SK-N-SH (cell line): ENCODE measurements around the gene PLCH1. TPM values are rescaled to one million over a fixed set of nuclear protein-coding genes. Genes with fewer than 3 reads are reported as not detected.

Source experiments
- CTCF ChIA-PET: fragments of 300-600, 350-600 bp; formaldehyde crosslinking; extraction: SDS; loops from one replicate; lab custom pipeline; 2021; lab: Yijun Ruan, JAX
- POLR2A ChIA-PET: fragments of 350-600 bp; sonication (Branson Sonifier 250); formaldehyde crosslinking; extraction: SDS; loops from one replicate; lab custom pipeline; 2020; ENCODE audit warnings: antibody characterized with exemption, inconsistent platforms; lab: Yijun Ruan, JAX
- DNase-seq: peaks from one replicate; pipeline ENCODE4 v3.0.0; 2012
- H2AFZ ChIP-seq: fragments of 200-600 bp; sonication (generic); 2 replicates; pipeline ENCODE4 v1.8.1; 2016; ENCODE audit warnings: antibody characterized with exemption, mild to moderate bottlenecking, low read depth
- H3F3A ChIP-seq: fragments of 200-600 bp; sonication (generic); replicated peaks from 2 replicates; pipeline ENCODE3; 2016; ENCODE audit warnings: antibody characterized with exemption, mild to moderate bottlenecking; ENCODE audit not compliant: insufficient read depth
- H3K27ac ChIP-seq, 2 experiments: fragments of 200-500 bp in 1 of 2; fragments of 200-600 bp in 1 of 2; sonication (Bioruptor generic) in 1 of 2; sonication (generic), shearing (Covaris generic) in 1 of 2; 2 replicates each; pipeline versions ENCODE4 v1.5.1 to v1.6.1; 2014 to 2016; ENCODE audit warnings: low read depth in 2 of 2, inconsistent platforms in 1 of 2, low read length in 1 of 2, mild to moderate bottlenecking in 1 of 2, mixed read lengths in 1 of 2
- H3K27me3 ChIP-seq: fragments of 200-600 bp; sonication (generic), shearing (Covaris generic); 2 replicates; pipeline ENCODE4 v1.6.1; 2016; ENCODE audit warnings: mixed run types; ENCODE audit not compliant: insufficient read depth
- H3K36me3 ChIP-seq, 2 experiments: fragments of 200-500 bp in 1 of 2; fragments of 200-600 bp in 1 of 2; sonication (Bioruptor generic) in 1 of 2; sonication (generic) in 1 of 2; replicated peaks in 1 of 2; 2 replicates each; pipeline versions ENCODE3 to v1.5.1; 2014 to 2016; ENCODE audit warnings: low read length in 1 of 2, mild to moderate bottlenecking in 1 of 2; ENCODE audit not compliant: insufficient read depth in 2 of 2, control insufficient read depth in 1 of 2
- H3K4me1 ChIP-seq, 2 experiments: fragments of 200-500 bp in 1 of 2; fragments of 200-600 bp in 1 of 2; sonication (Bioruptor generic) in 1 of 2; sonication (generic), shearing (Covaris generic) in 1 of 2; 2 replicates each; pipeline versions ENCODE4 v1.5.1 to v1.6.1; 2014 to 2016; ENCODE audit warnings: low read depth in 1 of 2, low read length in 1 of 2, mixed run types in 1 of 2; ENCODE audit not compliant: insufficient read depth in 2 of 2, control insufficient read depth in 1 of 2
- H3K4me2 ChIP-seq: fragments of 200-600 bp; sonication (generic), shearing (Covaris generic); 2 replicates; pipeline ENCODE4 v1.6.1; 2017; ENCODE audit warnings: mixed run types
- H3K4me3 ChIP-seq, 2 experiments: fragments of 200-500 bp in 1 of 2; fragments of 200-600 bp in 1 of 2; sonication (Bioruptor generic) in 1 of 2; sonication (generic), shearing (Covaris generic) in 1 of 2; 2 replicates each; pipeline versions ENCODE4 v1.5.1 to v1.8.1; 2014 to 2016; ENCODE audit warnings: low read depth in 2 of 2, inconsistent platforms in 1 of 2, low read length in 1 of 2, mild to moderate bottlenecking in 1 of 2, mixed read lengths in 1 of 2, moderate library complexity in 1 of 2
- H3K79me2 ChIP-seq: fragments of 200-600 bp; sonication (generic); 2 replicates; pipeline ENCODE4 v1.8.1; 2017; ENCODE audit warnings: mild to moderate bottlenecking; ENCODE audit not compliant: insufficient read depth
- H3K9ac ChIP-seq: fragments of 200-600 bp; sonication (generic); 2 replicates; pipeline ENCODE4 v1.6.1; 2017; ENCODE audit warnings: mixed run types
- H3K9me2 ChIP-seq: fragments of 200-600 bp; sonication (generic); 2 replicates; pipeline ENCODE4 v1.6.1; 2017; ENCODE audit warnings: mixed run types
- H3K9me3 ChIP-seq: fragments of 200-600 bp; sonication (generic); 2 replicates; pipeline ENCODE4 v1.6.1; 2017; ENCODE audit warnings: mixed run types, mild to moderate bottlenecking, moderate library complexity
- H4K20me1 ChIP-seq: fragments of 200-600 bp; sonication (generic); 2 replicates; pipeline ENCODE4 v1.6.1; 2017; ENCODE audit warnings: mild to moderate bottlenecking, mixed run types; ENCODE audit not compliant: insufficient read depth
- CHD2 ChIP-seq: fragments of 150-350 bp; IDR thresholded peaks from 2 replicates; pipeline ENCODE4 v1.6.1; 2018; ENCODE audit warnings: low read length; ENCODE audit not compliant: partially characterized antibody
- EZH2phosphoT487 ChIP-seq: fragments of 200-600 bp; sonication (generic); IDR thresholded peaks from 2 replicates; pipeline ENCODE4 v1.6.1; 2017; ENCODE audit warnings: low read depth, mixed run types, mild to moderate bottlenecking, antibody characterized with exemption, moderate library complexity, borderline replicate concordance
- GABPA ChIP-seq: IDR thresholded peaks from 2 replicates; pipeline ENCODE4 v1.4.0; 2012; ENCODE audit warnings: low read depth, mild to moderate bottlenecking
- GATA2 ChIP-seq: sonication (generic); formaldehyde crosslinking; IDR thresholded peaks from 2 replicates; pipeline ENCODE4 v1.5.0; 2020; ENCODE audit warnings: mild to moderate bottlenecking, missing genetic modification reagents
- JUND ChIP-seq: IDR thresholded peaks from 2 replicates; pipeline ENCODE4 v1.4.0; 2012
- MEF2A ChIP-seq: IDR thresholded peaks from 2 replicates; pipeline ENCODE4 v1.4.0; 2012; ENCODE audit warnings: low read depth, borderline replicate concordance
- NFIC ChIP-seq: IDR thresholded peaks from 2 replicates; pipeline ENCODE4 v1.4.0; 2012; ENCODE audit warnings: borderline replicate concordance
- RCOR1 ChIP-seq: fragments of 150-350 bp; IDR thresholded peaks from 2 replicates; pipeline ENCODE4 v1.6.1; 2017; ENCODE audit warnings: antibody characterized with exemption, low read length
- RXRA ChIP-seq: IDR thresholded peaks from 2 replicates; pipeline ENCODE4 v1.4.0; 2012; ENCODE audit warnings: low read depth, mild to moderate bottlenecking, borderline replicate concordance
- SMC3 ChIP-seq: IDR thresholded peaks from 2 replicates; pipeline ENCODE4 v1.6.1; 2012; ENCODE audit warnings: low read depth, low read length, improper control_type of control experiment
- WGBS: methylation state at CpG from one replicate; pipeline ENCODE4 v1.1.6; 2017; ENCODE audit warnings: low lambda C conversion rate; 5-methylcytosine and 5-hydroxymethylcytosine counted together
- polyA plus RNA-seq, 3 experiments: library from polyadenylated mRNA; depleted of rRNA; stranded (reverse); fragments of >200 nt; gene quantifications; 2 replicates each; pipeline ENCODE4 v1.2.3, GENCODE V29; 2012
- TF ChIP-seq, protein P1 (sequence below): IDR thresholded peaks from 2 replicates; pipeline ENCODE4 v1.4.0; 2012; ENCODE audit warnings: low read depth
- TF ChIP-seq, protein P2 (sequence below): fragments of 150-350 bp; IDR thresholded peaks from 2 replicates; pipeline ENCODE4 v1.6.1; 2017; ENCODE audit warnings: antibody characterized with exemption, low read length, low read depth, borderline replicate concordance
- TF ChIP-seq, protein P3 (sequence below): IDR thresholded peaks from 2 replicates; pipeline ENCODE4; 2012
- TF ChIP-seq, protein P4 (sequence below): IDR thresholded peaks from 2 replicates; pipeline ENCODE4 v1.6.1; 2012; ENCODE audit warnings: mild to moderate bottlenecking, low read depth, low read length, moderate library complexity
- TF ChIP-seq, protein P5 (sequence below): fragments of 200-600 bp; sonication (generic); IDR thresholded peaks from 2 replicates; pipeline ENCODE4 v1.6.1; 2017; ENCODE audit warnings: antibody characterized with exemption, mild to moderate bottlenecking, moderate library complexity

Gene PLCH1
- polyA plus RNA-seq, 1 of the 3 experiments (the other 2 are of a cell fraction), result 0.26 TPM

DNA sequence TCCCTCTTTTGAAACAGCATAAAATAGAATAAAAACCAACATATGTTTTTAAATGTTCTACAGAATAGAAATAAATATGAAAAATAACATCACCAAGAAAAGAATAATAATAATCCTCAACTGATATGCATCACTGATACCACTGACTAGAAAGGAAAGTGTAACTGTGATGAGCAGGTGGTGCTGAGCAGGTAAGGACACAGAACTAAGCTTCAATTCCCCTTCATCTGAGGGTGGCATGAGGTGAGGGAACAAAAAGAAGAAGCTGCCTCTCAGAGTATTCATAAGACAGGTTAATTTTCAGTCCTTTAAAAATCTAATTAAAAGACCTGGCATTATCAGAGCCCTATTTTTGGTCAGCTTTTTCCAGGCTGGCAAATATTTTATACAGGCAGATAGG, 216.3 kb downstream of the PLCH1 start (continued):
- TF ChIP-seq, protein P1, sequence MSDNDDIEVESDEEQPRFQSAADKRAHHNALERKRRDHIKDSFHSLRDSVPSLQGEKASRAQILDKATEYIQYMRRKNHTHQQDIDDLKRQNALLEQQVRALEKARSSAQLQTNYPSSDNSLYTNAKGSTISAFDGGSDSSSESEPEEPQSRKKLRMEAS, result no peak
- no peak for TF ChIP-seq GATA2 (CRISPR knock-in tag)

DNA sequence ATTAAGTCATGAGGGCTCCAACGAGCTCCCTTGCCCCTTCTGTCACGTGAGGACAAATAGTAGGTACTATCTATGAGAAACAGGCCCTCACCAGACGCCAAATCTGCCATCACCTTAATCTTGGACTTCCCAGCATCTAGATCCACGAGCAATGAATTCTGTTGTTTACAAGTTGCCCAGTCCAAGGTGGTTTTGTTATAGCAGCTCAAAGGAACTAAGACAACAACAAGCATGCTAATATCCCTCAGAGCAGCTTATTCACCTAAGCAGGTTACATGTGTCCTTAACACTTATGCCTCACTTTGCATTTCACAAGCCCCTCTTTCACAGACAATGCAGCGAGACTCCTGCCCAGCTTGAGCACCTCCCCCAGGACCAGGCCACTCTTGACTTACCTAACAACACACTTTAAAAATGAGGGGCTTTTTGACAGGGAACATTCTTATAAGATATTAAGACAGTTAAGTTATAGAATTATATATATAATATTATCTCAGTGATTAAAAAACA, 219.5 kb downstream of the PLCH1 start:
- no peak overlapping the region for H3K27ac ChIP-seq
- H3K27me3 ChIP-seq, result no peaks in the 10 kb centered on the region
- no peak overlapping the region for H2AFZ ChIP-seq
- no peak for DNase-seq
- H3K4me3 ChIP-seq, result no peak overlapping the region
- ChIA-PET POLR2A (no interaction called here), CTCF (interaction anchor here (1.1 kb wide), 1 partner anchor 13 kb away, joined by 4 read pairs; no protein-coding TSS in a partner anchor)
- no peak overlapping the region for H3K9ac ChIP-seq
- TF ChIP-seq CHD2 (no peak), RCOR1 (no peak), EZH2phosphoT487 (no peak), RXRA (no peak), JUND (no peak), NFIC (no peak), SMC3 (no peak), MEF2A (no peak), GABPA (no peak)
- TF ChIP-seq, protein P2, sequence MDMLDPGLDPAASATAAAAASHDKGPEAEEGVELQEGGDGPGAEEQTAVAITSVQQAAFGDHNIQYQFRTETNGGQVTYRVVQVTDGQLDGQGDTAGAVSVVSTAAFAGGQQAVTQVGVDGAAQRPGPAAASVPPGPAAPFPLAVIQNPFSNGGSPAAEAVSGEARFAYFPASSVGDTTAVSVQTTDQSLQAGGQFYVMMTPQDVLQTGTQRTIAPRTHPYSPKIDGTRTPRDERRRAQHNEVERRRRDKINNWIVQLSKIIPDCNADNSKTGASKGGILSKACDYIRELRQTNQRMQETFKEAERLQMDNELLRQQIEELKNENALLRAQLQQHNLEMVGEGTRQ, result no peak
- TF ChIP-seq, protein P3, sequence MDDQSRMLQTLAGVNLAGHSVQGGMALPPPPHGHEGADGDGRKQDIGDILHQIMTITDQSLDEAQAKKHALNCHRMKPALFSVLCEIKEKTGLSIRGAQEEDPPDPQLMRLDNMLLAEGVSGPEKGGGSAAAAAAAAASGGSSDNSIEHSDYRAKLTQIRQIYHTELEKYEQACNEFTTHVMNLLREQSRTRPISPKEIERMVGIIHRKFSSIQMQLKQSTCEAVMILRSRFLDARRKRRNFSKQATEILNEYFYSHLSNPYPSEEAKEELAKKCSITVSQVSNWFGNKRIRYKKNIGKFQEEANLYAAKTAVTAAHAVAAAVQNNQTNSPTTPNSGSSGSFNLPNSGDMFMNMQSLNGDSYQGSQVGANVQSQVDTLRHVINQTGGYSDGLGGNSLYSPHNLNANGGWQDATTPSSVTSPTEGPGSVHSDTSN, result no peak
- TF ChIP-seq, protein P1, result no peak
- TF ChIP-seq, protein P4, sequence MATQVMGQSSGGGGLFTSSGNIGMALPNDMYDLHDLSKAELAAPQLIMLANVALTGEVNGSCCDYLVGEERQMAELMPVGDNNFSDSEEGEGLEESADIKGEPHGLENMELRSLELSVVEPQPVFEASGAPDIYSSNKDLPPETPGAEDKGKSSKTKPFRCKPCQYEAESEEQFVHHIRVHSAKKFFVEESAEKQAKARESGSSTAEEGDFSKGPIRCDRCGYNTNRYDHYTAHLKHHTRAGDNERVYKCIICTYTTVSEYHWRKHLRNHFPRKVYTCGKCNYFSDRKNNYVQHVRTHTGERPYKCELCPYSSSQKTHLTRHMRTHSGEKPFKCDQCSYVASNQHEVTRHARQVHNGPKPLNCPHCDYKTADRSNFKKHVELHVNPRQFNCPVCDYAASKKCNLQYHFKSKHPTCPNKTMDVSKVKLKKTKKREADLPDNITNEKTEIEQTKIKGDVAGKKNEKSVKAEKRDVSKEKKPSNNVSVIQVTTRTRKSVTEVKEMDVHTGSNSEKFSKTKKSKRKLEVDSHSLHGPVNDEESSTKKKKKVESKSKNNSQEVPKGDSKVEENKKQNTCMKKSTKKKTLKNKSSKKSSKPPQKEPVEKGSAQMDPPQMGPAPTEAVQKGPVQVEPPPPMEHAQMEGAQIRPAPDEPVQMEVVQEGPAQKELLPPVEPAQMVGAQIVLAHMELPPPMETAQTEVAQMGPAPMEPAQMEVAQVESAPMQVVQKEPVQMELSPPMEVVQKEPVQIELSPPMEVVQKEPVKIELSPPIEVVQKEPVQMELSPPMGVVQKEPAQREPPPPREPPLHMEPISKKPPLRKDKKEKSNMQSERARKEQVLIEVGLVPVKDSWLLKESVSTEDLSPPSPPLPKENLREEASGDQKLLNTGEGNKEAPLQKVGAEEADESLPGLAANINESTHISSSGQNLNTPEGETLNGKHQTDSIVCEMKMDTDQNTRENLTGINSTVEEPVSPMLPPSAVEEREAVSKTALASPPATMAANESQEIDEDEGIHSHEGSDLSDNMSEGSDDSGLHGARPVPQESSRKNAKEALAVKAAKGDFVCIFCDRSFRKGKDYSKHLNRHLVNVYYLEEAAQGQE, result no peak
- TF ChIP-seq, protein P5, sequence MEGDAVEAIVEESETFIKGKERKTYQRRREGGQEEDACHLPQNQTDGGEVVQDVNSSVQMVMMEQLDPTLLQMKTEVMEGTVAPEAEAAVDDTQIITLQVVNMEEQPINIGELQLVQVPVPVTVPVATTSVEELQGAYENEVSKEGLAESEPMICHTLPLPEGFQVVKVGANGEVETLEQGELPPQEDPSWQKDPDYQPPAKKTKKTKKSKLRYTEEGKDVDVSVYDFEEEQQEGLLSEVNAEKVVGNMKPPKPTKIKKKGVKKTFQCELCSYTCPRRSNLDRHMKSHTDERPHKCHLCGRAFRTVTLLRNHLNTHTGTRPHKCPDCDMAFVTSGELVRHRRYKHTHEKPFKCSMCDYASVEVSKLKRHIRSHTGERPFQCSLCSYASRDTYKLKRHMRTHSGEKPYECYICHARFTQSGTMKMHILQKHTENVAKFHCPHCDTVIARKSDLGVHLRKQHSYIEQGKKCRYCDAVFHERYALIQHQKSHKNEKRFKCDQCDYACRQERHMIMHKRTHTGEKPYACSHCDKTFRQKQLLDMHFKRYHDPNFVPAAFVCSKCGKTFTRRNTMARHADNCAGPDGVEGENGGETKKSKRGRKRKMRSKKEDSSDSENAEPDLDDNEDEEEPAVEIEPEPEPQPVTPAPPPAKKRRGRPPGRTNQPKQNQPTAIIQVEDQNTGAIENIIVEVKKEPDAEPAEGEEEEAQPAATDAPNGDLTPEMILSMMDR, result no peak
- H3K79me2 ChIP-seq, result no peaks in the 10 kb centered on the region
- H3K4me2 ChIP-seq, result no peak overlapping the region
- H3F3A ChIP-seq, result no peaks in the 10 kb centered on the region
- no peaks in the 10 kb centered on the region for H3K9me3 ChIP-seq
- no peaks in the 10 kb centered on the region for H3K36me3 ChIP-seq
- H4K20me1 ChIP-seq, result no peaks in the 10 kb centered on the region
- WGBS, result 48% methylated on average over 4 of the region's 5 CpGs
- H3K9me2 ChIP-seq, result no peaks in the 10 kb centered on the region
- no peaks in the 10 kb centered on the region for H3K4me1 ChIP-seq
